GM21825 (cell line): ENCODE measurements around the gene VIPAS39.

Experiments
- ATAC-seq: cut with Tn5 transposase; IDR thresholded peaks from one replicate; pipeline ENCODE4 v1.9.1; 2021; ENCODE audit warnings: mild to moderate bottlenecking, moderate library complexity; ENCODE audit not compliant: unreplicated experiment

The VIPAS39 gene

DNA sequence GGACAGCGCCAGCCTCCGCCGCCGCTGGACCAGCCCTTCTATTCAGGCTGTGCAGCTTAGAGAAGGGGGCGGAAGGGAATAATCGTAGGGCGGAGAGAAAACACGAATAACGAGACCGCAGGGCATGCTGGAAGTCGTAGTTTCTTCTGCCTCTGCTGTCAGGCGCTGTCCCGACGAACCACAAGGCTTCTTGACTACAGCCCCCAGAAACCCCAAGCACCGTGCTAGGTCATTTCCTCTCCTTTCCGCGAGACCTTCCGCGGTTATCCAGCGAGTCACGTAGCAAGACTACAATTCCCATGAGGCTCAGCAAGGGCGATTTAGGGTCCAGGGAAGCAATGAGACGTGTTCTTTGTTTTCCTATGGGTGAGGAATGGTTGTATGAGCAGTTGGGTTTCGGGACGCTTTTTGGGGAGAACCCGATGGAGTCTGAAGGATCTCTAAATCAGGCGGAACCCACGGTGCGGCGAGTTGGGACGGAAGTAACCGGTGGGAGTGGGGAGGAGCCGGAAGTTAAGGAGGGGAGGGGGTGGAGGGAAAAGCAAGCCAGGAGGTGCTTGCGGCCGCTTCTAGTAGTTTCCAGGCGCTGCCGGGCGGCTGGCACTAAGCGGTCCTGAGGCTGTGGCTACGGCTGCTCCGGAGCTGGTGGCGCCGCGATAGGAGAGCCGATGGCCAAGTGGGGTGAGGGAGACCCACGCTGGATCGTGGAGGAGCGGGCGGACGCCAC lies at the start of gene VIPAS39, which contains the start of gene AHSA1:
Gene VIPAS39 (minus strand): TSS at position 80 of the 727 bp plus-strand sequence. CDS start 3,499 bp downstream, outside the sequence.
Gene AHSA1 (plus strand): TSS at position 572 of the 727 bp plus-strand sequence. CDS start 97 bp downstream, at position 669.
- ATAC-seq, result peak; percentile 90

DNA sequence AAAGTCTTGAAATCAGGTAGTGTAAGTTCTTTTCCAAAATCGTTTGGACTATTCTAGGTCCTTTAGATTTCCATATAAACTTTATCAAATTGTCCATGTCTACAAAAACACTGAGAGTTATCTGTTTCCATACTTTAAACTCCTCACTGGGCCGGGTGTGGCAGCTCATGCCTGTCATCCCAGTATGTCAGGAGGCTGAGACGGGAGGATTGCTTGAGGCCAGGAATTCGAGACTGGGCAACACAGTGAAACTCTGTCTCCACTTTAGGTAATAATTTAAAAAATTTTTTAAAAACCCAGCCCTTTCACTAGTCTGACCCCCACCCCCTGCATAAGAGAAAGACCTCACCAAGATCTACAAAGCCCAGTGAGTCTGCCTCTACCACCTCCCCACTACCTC lies 47.6 kb upstream of the VIPAS39 start:
- ATAC-seq, result no peak

DNA sequence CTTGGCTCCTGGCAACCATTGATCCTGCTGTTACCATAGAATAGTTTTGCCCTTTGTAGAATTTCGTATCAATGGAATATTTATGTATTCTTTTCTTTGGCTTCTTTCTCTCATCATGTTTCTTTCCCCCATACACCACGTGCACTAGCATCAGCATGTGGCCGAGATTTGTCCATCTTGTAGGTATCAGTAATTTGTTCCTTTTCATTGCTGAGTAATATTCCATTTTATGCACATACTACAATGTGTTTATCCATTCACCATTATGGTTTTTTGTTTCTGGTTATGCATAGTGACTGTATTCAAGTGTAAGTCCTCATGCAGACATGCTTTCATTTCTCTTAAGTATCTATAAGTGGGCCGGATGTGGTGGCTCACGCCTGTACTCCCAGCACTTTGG lies 45.7 kb upstream of the VIPAS39 start:
- no peak for ATAC-seq

DNA sequence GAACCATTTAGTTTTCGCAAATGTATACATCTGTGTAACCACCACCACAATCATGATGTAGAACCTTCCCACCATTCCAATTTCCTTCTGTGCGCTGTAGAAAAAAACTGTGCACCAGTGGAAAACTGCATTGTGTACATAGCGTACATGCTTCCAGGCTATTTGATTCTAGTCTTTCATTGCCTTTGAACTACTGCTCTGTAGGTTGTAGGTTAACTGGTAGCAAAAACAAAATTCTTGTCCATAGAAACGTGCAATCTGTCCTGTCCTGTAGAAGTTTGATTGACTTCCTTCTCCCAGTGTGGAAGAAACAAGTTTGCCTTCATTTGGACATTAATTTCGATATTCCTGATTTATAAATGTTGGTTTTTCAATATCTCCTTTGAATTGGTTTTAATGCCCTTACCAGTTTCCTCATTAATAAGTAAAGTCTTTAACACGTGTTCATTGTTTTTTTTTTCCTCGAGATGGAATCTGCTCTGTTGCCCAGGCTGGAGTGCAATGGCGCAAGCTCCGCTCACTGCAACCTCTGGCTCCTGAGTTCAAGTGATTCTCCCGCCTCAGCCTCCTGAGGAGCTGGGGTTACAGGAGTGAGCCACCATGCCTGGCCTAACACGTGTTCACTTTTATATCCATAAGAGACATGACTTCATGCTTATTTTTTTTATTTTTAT lies 44.8 kb upstream of the VIPAS39 start:
- no peak for ATAC-seq

DNA sequence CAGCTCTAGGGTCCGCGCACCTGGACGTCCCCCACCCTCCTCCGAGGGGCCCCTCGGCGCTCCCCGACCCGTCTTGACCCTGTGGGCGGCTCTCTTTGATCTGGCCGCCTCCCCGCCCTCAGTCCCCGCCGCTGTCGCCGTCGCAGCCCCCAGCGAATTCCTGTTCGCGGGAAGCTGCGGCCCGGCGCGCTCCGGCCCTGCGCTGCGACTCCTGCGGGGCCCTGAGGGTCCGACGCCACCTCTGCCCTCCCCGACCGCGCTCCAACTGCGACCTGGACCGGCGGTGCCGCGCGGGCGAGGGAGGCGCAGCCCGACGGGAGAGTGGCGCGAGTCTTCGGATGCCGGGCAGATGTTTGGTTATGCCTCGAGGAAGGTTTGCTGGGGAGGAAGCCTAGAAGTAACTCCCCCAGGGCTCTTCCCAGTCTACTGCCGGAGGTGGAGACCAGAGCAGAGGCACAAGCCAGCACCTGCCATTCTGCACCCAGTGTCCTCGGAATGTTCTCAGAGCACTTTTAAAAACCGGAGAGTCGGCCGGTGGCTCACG lies 41.7 kb upstream of the VIPAS39 start:
- peak; percentile 30 for ATAC-seq

DNA sequence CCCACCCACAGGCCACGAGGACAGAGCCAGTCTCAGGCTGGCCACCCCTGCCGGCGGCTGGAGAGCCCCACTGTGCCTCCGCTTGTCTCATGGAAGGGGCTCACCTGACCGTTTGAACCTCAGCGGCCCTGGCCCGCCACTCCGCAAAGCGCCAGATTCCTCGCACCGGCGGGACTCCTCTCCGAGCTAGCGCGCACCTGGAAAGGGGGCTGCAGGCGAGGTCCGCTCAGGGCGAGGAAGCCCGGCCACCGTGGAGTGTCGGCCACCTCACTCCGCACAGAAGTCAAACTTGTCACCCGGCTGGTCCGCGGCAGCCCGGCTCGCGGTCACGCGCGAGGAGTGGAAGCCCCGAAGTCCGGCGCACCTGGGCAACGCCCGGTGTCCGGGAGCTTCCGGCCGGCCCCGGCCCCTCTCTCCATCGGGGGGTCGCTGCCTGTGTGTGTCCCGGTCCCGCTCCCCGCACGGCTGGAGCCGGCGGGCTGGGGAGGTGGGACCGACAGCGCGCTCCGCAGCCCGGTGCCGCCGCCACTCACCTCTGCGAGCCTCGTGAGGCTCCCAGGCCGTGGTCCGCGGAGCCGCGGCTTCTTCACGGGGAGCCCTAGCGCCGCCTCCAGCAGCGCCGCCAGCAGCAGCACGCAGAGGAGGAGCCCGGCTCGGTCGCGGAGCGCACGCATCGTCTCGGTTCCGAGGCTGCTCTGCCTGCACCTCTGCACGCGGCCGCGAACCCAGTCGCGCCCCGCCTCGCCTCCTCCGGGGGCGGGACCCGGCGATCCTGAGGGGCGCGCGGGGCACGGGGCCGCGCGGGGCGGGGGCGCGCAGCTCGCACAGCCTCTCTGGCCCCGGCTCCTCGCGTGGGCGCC lies 40.9 kb upstream of the VIPAS39 start, which contains the start of gene ISM2:
Gene ISM2 (minus strand): TSS at position 697 of the 860 bp plus-strand sequence. CDS start 23 bp downstream, at position 674.
- peak; percentile 51 for ATAC-seq

DNA sequence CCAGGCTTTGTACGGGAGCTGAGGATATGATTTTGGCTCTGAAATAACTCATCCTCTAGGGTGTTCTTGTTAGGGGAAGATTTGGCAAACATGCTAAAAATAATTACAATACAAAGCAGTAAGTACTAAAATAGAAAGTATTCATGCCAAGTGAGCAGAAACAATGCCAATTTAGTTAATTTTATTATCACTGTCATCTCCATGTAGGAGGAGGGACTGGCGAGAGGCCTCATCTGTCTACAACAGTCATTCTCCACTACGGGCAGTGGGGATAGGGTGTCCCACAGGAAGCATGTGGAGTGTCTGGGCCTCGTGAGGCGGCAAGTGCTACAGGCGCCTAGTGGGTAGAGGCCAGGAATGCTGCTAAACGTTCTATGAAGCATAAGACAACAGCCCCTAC lies 37.9 kb upstream of the VIPAS39 start:
- no peak for ATAC-seq

DNA sequence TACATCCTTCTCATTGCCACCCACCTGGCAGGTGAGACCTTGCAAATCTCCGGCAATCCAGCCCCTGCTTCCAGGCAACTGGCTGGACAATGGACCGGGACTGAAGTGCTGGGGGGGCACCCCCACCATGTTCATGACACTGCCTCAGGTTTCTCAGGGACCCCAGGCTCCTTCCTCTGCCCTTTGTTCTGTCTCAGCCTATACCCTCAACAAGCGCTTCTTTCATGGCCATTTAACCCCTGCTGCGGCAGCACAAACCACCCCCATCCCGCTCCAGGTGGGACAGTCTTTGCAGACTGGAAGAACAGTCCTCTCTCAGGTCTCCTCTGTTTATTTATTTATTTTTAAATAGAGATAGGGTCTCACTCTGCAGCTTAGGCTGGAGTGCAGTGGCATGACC lies 33.7 kb upstream of the VIPAS39 start:
- no peak for ATAC-seq

DNA sequence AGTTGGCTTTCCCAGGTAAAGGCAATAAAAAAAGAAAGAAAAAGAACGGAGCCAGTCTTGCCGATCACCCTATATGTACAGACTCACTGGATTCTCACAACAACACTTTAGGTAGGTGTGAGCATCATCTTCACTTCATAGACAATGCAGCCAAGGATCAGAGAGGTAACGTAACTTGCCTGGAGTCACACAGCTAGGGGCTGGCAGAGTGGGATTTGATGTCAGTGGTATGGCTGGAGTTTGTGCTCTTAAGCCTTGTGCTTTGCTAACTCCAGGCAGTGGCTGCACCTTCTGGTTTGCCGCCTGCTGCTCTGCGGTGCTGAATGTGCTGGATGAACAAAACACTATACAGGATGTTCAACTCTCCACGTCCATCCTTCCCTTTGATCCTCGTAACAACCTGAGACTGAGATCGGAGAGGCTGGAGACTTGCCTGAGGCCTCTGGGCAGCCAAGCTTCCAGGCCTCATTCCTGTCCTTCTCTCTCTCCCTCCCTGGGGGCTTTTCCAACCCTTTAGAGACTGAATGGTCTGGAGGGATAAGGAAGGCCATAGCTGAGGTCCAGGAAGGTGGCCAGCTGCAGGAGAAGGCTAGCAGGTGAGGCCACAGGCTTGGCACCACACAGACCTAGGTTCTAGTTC lies 33.1 kb upstream of the VIPAS39 start:
- no peak for ATAC-seq

DNA sequence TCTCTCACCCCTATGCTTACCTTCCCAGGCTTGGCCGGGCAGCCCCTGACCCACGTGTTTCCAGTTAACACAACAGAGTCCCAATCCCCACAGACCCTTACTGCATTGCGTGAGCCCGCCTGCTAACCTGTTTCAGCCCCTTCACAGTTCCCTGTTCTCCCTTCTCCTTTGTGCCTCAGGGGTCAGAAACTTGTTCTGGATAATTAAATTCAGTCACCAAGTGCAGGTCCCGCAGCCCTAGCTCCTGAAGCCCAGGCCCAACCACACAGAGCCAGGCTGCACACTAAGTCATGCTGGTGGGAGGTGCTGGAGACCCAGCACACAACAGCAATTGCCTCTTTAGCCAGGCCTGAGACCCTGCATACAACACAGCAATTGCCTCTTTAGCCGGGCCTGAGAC lies 31.6 kb upstream of the VIPAS39 start:
- no peak for ATAC-seq

DNA sequence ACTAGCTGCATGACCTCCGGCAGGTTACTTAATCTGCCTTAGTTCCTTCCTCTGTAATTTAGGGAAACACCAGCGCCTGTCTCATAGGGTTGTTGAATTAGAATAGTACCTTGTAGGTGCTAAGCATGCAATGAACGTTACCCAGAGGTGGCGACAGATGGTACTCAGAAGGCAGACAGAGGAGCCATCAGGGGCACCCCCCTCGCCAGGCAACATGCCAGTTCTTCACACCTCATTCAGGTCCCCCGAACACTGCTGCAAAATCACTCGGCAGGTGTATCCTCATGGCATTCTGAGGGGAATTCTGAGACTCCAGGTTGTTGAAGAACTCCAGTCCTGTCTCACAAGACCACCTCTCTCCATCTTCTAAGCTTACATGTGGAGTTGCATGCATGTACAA lies 31.2 kb upstream of the VIPAS39 start:
- no peak for ATAC-seq

DNA sequence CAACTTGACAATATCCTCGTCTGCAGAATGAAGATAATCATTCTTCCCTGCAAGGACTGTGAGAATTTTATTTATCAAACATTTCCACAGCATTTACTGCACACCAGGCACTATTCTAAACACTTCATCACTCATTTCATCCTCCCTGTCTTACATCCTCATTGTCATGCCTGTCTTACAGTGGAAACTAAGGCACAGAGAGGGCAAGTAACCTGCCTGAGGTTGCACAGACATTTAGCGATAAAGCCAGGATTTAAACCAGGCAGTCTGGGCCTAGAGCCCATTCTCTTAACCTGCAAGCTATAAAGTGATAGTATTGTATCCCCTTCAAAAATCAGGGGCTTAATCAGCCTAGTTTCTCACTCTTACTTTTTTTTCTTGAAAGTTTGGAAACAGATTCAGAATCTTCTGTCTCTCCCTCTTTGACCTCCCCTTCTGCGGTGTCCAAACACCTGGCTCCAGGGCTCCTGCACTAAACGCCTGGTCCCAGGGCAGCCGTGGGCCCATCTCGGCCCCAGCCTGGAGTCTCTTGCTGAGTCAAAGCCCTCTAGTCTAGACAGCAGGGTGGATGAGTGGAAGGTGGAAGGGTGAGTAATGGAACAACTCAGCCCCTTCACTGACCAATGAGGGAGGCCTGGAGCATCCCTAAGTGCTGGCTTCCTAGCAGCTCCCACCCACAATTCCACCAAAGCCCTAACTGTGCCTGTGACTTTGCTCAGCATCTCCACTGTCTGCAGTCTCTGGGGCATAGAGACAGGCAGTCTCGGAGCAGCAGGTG lies 28.7 kb upstream of the VIPAS39 start:
- no peak for ATAC-seq

DNA sequence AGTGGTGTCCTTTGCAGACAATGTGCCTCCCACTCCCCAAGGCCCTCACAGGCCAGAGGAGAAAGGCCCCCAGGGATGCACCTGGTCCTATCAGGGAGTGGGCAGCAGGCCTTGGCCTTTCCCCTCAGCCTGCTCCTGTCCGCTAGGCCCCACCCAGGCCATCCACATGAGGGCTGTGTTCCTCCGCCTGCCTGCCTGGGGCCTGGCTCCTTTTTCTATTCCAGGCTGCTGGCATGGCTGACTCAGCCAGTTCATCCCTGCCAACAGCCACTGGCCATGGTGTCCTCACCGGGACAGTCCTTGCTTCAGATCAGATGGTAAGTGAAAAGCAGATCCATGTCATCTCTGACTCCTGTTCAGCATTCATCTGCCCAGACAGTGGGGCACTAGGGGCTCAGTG lies 27.9 kb upstream of the VIPAS39 start:
- no peak for ATAC-seq

DNA sequence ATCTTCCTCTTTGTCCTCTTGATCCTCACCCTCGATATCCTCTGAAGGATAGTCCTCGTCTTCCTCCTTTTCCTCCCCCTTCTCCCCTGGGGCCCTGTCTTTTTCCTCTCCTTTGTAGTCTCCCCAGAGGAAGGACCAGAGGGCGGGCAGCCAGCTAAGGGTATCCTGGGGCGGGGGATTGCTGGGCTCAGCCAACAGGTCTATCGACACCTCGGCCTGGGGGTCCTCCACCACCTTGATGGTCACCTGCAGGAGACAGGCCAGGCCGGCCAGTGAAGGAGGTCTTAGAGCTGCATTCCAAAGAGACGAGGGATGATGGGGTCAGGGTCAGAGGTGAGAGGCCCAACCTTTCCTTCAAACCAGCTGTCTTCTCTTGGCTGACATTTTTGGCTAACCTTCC lies 25.0 kb upstream of the VIPAS39 start:
- no peak for ATAC-seq

DNA sequence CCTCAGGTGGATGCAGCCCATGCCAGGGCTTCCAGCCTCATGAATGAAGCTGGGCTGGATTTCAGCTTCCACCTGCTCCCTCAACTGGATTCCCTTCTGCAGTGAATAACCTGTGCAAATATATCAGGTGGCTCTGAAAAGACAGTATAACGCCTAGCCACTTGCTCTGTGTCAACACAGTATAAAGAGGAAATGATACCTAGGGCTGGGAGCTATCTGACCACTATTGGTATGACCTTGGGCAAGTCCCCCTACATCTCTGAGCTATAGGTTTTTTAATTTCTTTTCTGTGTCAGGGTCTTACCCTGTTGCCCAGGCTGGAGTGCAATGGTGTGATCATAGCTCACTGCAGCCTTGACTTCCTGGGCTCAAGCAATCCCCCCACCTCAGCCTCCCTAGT lies 21.4 kb upstream of the VIPAS39 start:
- ATAC-seq, result peak; percentile 85

DNA sequence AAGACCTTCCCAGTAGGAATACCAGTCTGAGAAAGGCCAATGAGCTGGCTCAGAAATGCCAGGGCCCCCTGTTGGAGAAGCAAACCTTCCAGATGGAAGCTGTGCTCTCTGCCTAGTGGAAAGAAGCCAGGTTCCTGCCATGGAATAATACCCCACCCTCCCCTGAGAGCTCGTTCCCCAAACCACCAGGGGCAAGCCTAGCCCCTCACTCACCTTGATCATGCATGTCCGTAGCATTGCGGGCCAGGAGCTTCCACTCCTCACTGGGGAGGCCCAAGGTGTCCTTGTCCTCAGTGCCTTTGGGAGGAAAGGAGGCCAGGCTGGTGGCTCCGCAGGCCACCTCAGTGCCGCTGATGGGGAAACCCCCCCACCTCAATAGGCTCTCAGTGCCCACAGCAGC lies 20.6 kb upstream of the VIPAS39 start:
- no peak for ATAC-seq

DNA sequence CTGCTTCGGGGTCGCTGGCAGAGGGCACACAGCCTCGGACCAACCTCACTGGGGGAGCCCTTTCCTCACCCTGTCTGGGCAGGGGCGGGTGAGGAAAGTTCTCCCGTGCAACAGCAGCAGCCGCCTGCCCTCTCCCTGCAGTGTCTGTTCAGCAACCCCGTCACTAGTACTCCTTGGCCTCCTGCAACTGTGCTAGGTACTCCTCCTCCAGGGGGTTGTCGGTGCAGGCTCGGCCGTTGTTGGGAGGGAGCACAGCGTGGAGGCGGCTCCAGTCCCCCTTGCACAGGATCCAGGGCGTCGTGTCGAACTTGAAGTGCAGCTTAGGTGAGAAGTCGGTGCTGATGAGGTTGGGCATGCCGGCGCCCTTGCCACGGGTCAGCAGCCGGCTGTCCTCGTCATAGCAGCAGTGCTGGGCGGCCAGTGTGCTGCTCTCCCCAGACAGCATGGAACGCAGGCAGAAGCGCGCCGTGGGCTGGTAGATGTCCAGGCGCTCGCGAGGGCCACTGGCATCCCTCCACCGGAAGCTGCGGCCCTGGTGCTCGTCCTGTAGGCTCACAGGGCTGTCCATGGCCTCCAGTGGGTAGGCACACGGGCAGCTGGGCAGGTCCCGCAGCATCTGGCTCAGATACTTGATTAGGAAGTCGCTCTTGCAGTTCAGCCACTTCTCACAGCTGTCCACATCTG lies 18.2 kb upstream of the VIPAS39 start:
- ATAC-seq, result no peak

DNA sequence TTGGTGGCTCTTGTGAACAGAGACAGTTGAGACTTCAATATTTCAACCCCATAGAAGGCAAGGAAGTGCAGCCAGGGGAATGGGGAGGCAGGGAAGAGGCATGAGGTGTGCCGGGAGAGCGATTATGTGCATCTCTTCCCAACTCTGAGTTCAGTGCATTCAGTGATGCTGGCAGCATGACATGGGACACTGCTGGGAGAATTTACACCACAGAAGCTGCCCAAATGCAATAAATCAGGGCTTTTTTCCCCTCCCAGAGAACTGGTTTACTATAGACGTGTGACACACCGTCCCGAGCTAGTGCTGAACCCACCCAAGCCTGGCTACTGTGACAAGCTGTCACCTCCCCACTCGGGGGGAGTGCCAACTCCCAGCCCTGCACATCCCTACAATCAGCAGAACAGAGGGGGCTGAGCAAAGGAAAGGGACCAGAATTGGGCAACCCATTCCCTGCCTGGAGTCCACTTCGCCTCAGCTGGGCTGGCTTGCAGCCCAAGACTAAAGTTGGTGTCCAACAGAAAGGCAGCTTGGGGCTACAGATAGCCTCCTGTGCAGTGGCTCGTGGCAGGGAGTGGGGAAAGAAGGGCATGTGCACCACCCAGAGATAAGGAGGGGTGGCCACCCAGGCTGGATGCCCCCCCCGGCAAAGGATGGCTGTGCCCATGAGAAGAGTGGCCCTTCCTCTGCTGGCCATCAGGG lies 17.2 kb upstream of the VIPAS39 start:
- no peak for ATAC-seq

DNA sequence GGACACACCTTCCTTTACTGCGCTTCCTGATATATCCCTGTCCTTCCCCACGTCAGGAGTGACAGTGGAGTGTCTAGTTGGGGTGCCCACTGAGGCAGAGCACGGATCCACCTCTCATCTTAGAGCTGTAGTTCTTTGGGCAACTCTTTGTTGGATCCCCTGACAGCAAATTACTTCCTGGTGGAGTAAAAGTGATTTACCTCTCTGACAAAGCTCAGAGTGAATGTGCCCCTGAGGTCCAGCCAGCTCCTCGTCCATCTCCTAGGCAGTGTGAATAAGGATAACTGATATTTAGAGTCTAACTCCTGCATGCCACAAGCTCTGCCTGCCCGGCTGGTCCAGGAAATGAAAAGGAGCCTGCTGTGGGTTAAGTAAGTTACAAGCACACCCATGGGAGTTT lies 16.5 kb upstream of the VIPAS39 start:
- no peak for ATAC-seq
